H54 (cell line): ENCODE data around the gene MCTP1.

Experiments
- DNase-seq: peaks from one replicate; pipeline ENCODE4 v3.0.0; 2011; ENCODE audit warnings: low spot score, mixed read lengths; ENCODE audit not compliant: insufficient read length
- FAIRE-seq: peaks from 3 replicates; lab custom pipeline; 2011; peaks lifted over from hg19 to GRCh38; lab: Jason Lieb, UNC
- POLR2A ChIP-seq: IDR thresholded peaks from 2 replicates; pipeline ENCODE4 v1.6.1; 2011; ENCODE audit warnings: low read depth, mild to moderate bottlenecking, low read length

The MCTP1 gene

DNA sequence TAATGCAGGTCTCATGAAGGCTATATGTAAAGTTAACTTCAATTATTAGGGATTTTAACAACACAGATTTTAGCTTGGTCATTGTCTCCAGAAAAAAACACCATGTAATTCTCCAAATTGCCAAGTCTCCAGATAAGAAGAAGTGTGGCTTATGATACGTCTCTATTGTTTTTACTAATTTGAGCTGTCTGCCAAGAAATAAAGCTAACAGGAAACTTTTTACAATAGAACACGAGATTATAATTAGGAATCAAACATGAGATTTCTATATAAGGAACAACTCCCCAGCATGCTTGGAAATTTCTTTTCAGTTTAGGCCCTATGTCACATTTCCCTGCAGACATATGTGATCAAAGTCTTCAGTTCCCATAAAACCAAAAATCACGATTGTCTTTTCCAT lies 142.7 kb downstream of the MCTP1 start:
- DNase-seq (no peak), FAIRE-seq (no peak)
- TF ChIP-seq POLR2A = no peak

GRCh38 chr5:95141141-95141540 lies 143.8 kb downstream of the MCTP1 start:
- DNase-seq = no peak
- no peak for TF ChIP-seq POLR2A
- FAIRE-seq = no peak

- no peak for FAIRE-seq
- no peak for TF ChIP-seq POLR2A
These were observed 150.6 kb downstream of the MCTP1 start for GRCh38 chr5:95134326-95134725.

DNA sequence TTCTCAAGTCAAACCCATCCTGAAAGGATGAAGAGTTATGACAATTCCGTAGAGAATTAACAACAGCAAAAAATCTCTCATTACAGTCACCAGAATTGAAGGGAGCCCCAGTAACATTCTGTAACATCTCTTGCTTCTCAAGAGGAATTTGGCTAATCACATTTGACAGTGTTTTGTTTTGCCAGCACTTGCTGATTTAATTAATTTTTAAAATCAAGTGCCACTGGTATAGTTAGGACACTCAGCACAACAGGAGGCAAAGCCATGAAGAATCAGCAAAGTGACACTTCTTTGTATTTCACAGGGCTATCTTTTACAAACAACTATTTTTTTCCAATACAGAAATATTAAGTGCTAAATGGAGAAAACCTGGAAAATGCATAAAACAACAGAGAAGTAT lies 152.8 kb downstream of the MCTP1 start:
- DNase-seq (no peak), FAIRE-seq (no peak)
- TF ChIP-seq POLR2A = no peak

More at GRCh38 chr5:95134326-95134725, 150.6 kb downstream of the MCTP1 start:
- DNase-seq = no peak

- DNase-seq = no peak
- no peak for TF ChIP-seq POLR2A
- FAIRE-seq = no peak
These were observed 154.0 kb downstream of the MCTP1 start for GRCh38 chr5:95130941-95131340.

- no peak for FAIRE-seq
- no peak for DNase-seq
- TF ChIP-seq POLR2A = no peak
These were observed 160.2 kb downstream of the MCTP1 start for GRCh38 chr5:95124731-95125130.

- DNase-seq (no peak), FAIRE-seq (no peak)
- no peak for TF ChIP-seq POLR2A
These were observed 160.8 kb downstream of the MCTP1 start for GRCh38 chr5:95124101-95124500.

DNA sequence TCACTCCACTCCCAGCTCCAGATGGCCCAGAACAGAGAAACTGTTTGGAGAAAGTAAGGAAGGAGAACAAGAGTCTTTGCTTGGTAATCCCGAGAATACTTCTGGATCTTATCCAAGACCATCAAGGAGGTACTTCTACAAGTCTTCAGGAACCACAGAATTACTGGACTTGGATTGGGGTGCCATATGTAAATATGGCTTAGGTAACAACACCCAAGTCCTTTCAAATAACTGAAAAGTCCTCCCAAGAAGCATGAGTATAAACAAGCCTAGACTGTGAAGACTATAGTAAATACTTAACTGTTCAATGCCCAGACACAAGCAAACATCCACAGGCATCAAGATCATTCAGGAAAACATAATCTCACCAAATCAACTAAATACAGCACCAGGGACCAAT lies 170.0 kb downstream of the MCTP1 start:
- TF ChIP-seq POLR2A = no peak
- no peak for FAIRE-seq
- DNase-seq = no peak

- DNase-seq = no peak
- TF ChIP-seq POLR2A = no peak
- FAIRE-seq = no peak
These were observed 170.6 kb downstream of the MCTP1 start for GRCh38 chr5:95114305-95114704.

- no peak for DNase-seq
- no peak for FAIRE-seq
- TF ChIP-seq POLR2A = no peak
These were observed 171.4 kb downstream of the MCTP1 start for GRCh38 chr5:95113489-95113888.

DNA sequence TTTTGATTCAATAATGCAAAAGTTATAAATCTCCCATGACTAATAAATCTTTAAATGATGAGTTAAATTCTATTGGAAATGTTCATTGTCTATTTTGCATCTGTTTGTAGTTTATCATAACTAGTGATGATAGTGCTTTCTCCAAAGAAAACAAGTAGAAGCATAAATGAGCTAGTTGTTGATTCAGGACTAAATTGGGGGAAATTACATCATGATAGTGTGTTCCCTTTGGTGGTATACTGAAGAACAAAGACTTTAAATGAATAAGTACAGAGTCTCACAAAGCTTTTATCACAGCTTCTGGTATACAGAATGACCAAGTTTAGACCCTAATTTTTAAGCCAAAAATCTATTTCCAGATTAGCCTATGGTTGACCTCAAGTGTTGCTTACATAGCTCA lies 173.8 kb downstream of the MCTP1 start:
- no peak for TF ChIP-seq POLR2A
- DNase-seq (no peak), FAIRE-seq (no peak)

DNA sequence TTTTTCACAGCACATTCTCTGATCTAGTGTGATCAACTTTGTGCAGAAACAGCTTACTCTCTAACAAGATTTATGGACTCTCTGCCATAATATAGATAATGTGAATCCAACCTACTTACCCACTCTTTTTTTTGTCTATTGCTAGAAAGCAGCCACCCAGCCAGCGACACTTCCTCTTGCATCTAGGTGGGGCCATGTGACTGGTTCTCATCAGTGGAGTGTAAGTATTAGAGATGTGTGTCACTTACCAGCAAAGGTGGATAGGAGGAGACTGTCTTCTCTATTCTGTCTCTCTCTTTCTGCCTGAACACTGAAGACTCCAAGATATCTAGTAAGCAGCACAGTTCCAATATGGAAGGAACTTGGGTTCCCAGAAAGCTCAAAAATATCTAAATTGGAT lies 174.8 kb downstream of the MCTP1 start:
- TF ChIP-seq POLR2A = no peak
- DNase-seq (no peak), FAIRE-seq (no peak)

DNA sequence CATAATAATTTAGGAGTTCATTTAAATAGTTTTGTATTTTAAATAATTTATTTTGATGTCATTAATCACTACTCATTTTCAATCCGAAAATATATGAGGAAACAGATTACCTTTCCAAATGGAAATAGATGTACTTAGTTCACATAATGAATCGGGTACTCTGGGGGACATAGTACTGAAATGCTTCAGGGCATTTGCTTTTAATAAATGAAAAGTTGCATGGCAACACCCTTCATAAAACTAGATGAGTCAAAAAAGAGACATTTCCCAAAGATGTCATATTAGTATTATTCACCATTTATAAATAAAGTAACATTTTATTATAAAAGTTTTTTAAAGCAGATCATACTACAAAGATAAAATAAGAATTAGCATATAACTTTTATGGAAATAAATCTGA lies 177.8 kb downstream of the MCTP1 start:
- TF ChIP-seq POLR2A = no peak
- no peak for FAIRE-seq
- DNase-seq = no peak

GRCh38 chr5:95105638-95106037 lies 179.3 kb downstream of the MCTP1 start:
- TF ChIP-seq POLR2A = no peak
- no peak for DNase-seq
- peak; percentile 6 for FAIRE-seq

GRCh38 chr5:95102687-95103086 lies 182.2 kb downstream of the MCTP1 start:
- DNase-seq = no peak
- FAIRE-seq = no peak
- TF ChIP-seq POLR2A = no peak

- no peak for TF ChIP-seq POLR2A
- FAIRE-seq (no peak), DNase-seq (no peak)
These were observed 182.8 kb downstream of the MCTP1 start for GRCh38 chr5:95102080-95102479.

GRCh38 chr5:95100551-95100950 lies 184.3 kb downstream of the MCTP1 start:
- no peak for TF ChIP-seq POLR2A
- DNase-seq (no peak), FAIRE-seq (no peak)
